Sigmoid colon (tissue), 4 donors: ENCODE results near the gene LAMA3.

Experiments used
- POLR2A ChIP-seq, 2 donors: fragments of 450-650 bp; IDR thresholded peaks; one replicate each; pipeline ENCODE4 v1.6.1; 2016; ENCODE audit warnings: antibody characterized with exemption in 2 of 2, mild to moderate bottlenecking in 2 of 2, moderate library complexity in 2 of 2
- POLR2AphosphoS5 ChIP-seq, 4 donors: sonication (generic); formaldehyde crosslinking; IDR thresholded peaks; one replicate each; pipeline ENCODE4 v1.6.1; 2017; ENCODE audit warnings: antibody characterized with exemption in 4 of 4
- TF ChIP-seq, protein P1 (sequence below), 4 experiments: fragments of 450-650 bp in 3 of 4; fragments of 200-600 bp in 1 of 4; IDR thresholded peaks; one replicate each; pipeline ENCODE4 v1.5.1; 2016 to 2019; ENCODE audit warnings: antibody characterized with exemption in 4 of 4, mild to moderate bottlenecking in 3 of 4, moderate library complexity in 2 of 4

DNA sequence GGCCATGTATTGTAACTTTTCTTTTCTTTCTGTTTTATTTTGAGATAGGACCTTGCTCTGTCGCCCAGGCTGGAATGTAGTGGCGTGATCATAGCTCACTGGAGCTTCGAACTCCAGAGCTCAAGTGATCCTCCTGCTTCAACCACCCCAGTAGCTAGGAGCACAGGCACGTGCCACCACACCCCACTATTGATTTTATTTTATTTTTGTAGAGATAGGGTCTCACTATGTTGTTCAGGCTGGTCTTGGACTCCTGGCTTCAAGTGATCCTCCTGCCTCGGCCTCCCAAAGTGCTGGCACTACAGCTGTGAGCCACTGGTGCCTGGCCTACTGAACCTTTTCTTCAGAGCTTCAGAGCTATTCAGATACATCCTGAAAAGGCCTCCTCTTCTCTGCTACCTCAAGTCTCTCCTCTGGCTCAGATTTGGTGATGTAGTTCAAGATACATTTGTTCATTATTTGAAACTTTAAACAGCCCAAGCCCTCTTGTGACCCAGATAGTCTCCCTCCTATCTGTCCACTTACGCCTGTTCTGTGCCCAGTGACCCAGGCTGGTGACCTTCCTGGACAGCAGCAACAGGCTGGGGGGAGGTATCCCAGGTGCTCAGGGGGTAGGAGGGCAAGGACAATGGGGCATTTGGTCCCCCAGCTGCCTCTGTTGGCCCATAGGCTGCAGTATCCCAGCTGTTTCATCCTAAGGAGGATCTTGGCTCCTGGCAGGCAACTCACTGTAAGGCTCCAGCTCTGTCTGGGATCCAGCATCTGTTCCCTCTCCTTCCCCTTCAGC lies 38.6 kb downstream of the LAMA3 start:
- TF ChIP-seq, protein P1, sequence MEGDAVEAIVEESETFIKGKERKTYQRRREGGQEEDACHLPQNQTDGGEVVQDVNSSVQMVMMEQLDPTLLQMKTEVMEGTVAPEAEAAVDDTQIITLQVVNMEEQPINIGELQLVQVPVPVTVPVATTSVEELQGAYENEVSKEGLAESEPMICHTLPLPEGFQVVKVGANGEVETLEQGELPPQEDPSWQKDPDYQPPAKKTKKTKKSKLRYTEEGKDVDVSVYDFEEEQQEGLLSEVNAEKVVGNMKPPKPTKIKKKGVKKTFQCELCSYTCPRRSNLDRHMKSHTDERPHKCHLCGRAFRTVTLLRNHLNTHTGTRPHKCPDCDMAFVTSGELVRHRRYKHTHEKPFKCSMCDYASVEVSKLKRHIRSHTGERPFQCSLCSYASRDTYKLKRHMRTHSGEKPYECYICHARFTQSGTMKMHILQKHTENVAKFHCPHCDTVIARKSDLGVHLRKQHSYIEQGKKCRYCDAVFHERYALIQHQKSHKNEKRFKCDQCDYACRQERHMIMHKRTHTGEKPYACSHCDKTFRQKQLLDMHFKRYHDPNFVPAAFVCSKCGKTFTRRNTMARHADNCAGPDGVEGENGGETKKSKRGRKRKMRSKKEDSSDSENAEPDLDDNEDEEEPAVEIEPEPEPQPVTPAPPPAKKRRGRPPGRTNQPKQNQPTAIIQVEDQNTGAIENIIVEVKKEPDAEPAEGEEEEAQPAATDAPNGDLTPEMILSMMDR (IDR thresholded peaks at IDR 0.05), result no peak
- TF ChIP-seq POLR2A (IDR thresholded peaks at IDR 0.05) (no peak), POLR2AphosphoS5 (IDR thresholded peaks at IDR 0.05) (no peak)
